CD4-positive, alpha-beta memory T cell (primary cell): ENCODE data around the gene OBI1. TPM values are rescaled to one million over a fixed set of nuclear protein-coding genes. Genes with fewer than 3 reads are reported as not detected.

Experiments
- CTCF ChIA-PET: fragments of 350-600 bp; sonication (Branson Sonifier 250); formaldehyde crosslinking; loops from one replicate; lab custom pipeline; 2021; ENCODE audit warnings: inconsistent platforms; ENCODE audit not compliant: partially characterized antibody; lab: Charles Lee
- POLR2A ChIA-PET: fragments of 350-600 bp; sonication (Branson Sonifier 250); formaldehyde crosslinking; loops from one replicate; lab custom pipeline; 2021; ENCODE audit not compliant: partially characterized antibody; lab: Charles Lee
- DNase-seq, 5 donors: peaks; one replicate each; pipeline versions ENCODE4 v3.0.0 to v3.0.0-alpha.2; 2020 to 2022; ENCODE audit warnings: mixed read lengths in 1 of 5
- H3K27ac ChIP-seq: one replicate; pipeline ENCODE4 v1.7.0; 2013; ENCODE audit warnings: low read depth, low read length
- H3K27me3 ChIP-seq: 2 replicates; pipeline ENCODE4 v1.7.0; 2013; ENCODE audit warnings: mild to moderate bottlenecking, low read length, moderate library complexity; ENCODE audit not compliant: insufficient read depth
- H3K36me3 ChIP-seq: 2 replicates; pipeline ENCODE4 v1.7.0; 2013; ENCODE audit warnings: mild to moderate bottlenecking, low read length, moderate library complexity; ENCODE audit not compliant: insufficient read depth
- H3K4me1 ChIP-seq: 2 replicates; pipeline ENCODE4 v1.7.0; 2013; ENCODE audit warnings: mild to moderate bottlenecking, low read length, moderate library complexity; ENCODE audit not compliant: insufficient read depth
- H3K4me3 ChIP-seq, 2 donors: one replicate each; pipeline ENCODE4 v1.7.0; 2013; ENCODE audit warnings: low read length in 2 of 2, mild to moderate bottlenecking in 1 of 2
- H3K9me3 ChIP-seq, 2 donors: one replicate each; pipeline ENCODE4 v1.7.0; 2013; ENCODE audit warnings: low read length in 2 of 2, control low read depth in 1 of 2; ENCODE audit not compliant: control insufficient read depth in 1 of 2
- H3K27ac Mint-ChIP-seq, 7 donors: one replicate each; pipeline ENCODE4 v1.8.0; 2020 to 2021; ENCODE audit warnings: mixed read lengths in 7 of 7, mild to moderate bottlenecking in 6 of 7, inconsistent platforms in 3 of 7, moderate library complexity in 3 of 7
- H3K27me3 Mint-ChIP-seq, 2 donors: one replicate each; pipeline ENCODE4 v1.8.0; 2020 to 2021; ENCODE audit warnings: mixed read lengths in 2 of 2
- H3K36me3 Mint-ChIP-seq, 2 donors: one replicate each; pipeline ENCODE4 v1.8.0; 2020 to 2021; ENCODE audit warnings: mixed read lengths in 2 of 2, inconsistent platforms in 1 of 2, mild to moderate bottlenecking in 1 of 2
- H3K4me1 Mint-ChIP-seq, 4 donors: one replicate each; pipeline ENCODE4 v1.8.0; 2020 to 2021; ENCODE audit warnings: mixed read lengths in 4 of 4, mild to moderate bottlenecking in 1 of 4
- H3K4me3 Mint-ChIP-seq, 8 donors: one replicate each; pipeline ENCODE4 v1.8.0; 2020 to 2021; ENCODE audit warnings: mixed read lengths in 8 of 8, mild to moderate bottlenecking in 7 of 8, moderate library complexity in 6 of 8, inconsistent platforms in 3 of 8
- H3K9me3 Mint-ChIP-seq, 8 donors: one replicate each; pipeline ENCODE4 v1.8.0; 2020 to 2021; ENCODE audit warnings: mixed read lengths in 8 of 8, mild to moderate bottlenecking in 5 of 8, inconsistent platforms in 3 of 8, moderate library complexity in 1 of 8
- intact Hi-C: fragments of 100-400 bp; cut with micrococcal nuclease; formaldehyde crosslinking; loops from one replicate; pipeline ENCODE4 v1.15.1; 2023
- polyA plus RNA-seq, 2 donors: library from polyadenylated mRNA; unstranded; fragments of 300-500 nt; fragmentation: Illumina TruSeq; gene quantifications; one replicate each; pipeline ENCODE4 v1.2.3, GENCODE V29; 2021
- total RNA-seq, 2 experiments: library from RNA; stranded (reverse); gene quantifications; one replicate each; pipeline ENCODE4 v1.2.3, GENCODE V29; 2021

The OBI1 gene
- total and polyA plus RNA-seq, 4 experiments from 2014 or later: 7.8 to 16.7 (median 14.3) TPM

GRCh38 chr13:78603240-78603957 is 55.6 kb downstream of the OBI1 start, which contains the start of gene POU4F1:
POU4F1 (minus strand) TSS chr13:78603552; CDS start chr13:78603326, 226 bp downstream.
- intact Hi-C loops: no loop called here
- peaks cover 0 to 11% of the 10 kb centered on the region in 2 donors for H3K36me3 Mint-ChIP-seq
- H3K4me1 Mint-ChIP-seq: peaks cover 28 to 68% (median 40%) of the 10 kb centered on the region in 4 donors
- peak within 1 kb of the TSS; percentile 78 to 92 (median 86) for H3K4me3 Mint-ChIP-seq
- no peaks in the 10 kb centered on the region for H3K9me3 ChIP-seq
- peaks cover 47% of the 10 kb centered on the region for H3K4me1 ChIP-seq
- peak within 1 kb of the TSS; percentile 36 to 48 for H3K4me3 ChIP-seq
- H3K27ac ChIP-seq: no peak within 1 kb of the TSS
- peaks cover 0 to 54% (median 15%) of the 10 kb centered on the region in 8 donors for H3K9me3 Mint-ChIP-seq
- CTCF ChIA-PET: interaction anchor here (0.6 to 1.0 kb wide), 2 partner anchors 11 to 20 kb away, joined by 3 read pairs; no protein-coding TSS in a partner anchor
- peak in 4 of 5 donors; percentile 48 to 70 (median 54) for DNase-seq
- peaks cover 77 to 83% of the 10 kb centered on the region in 2 donors for H3K27me3 Mint-ChIP-seq
- peak within 1 kb of the TSS; percentile 23 to 92 (median 82) for H3K27ac Mint-ChIP-seq
- POLR2A ChIA-PET: no interaction called here
- H3K36me3 ChIP-seq: no peaks in the 10 kb centered on the region
- H3K27me3 ChIP-seq: peaks cover 90% of the 10 kb centered on the region

GRCh38 chr13:78602561-78603239 is 56.3 kb downstream of the OBI1 start:
- Histone ChIP-seq H3K4me3 (peak overlapping the region; percentile 36 to 48), H3K36me3 (no peaks in the 10 kb centered on the region), H3K27ac (no peak overlapping the region), H3K27me3 (peaks cover 90% of the 10 kb centered on the region), H3K9me3 (no peaks in the 10 kb centered on the region), H3K4me1 (peaks cover 40% of the 10 kb centered on the region)
- DNase-seq: no peak
- POLR2A ChIA-PET: no interaction called here
- CTCF ChIA-PET: no interaction called here
- H3K4me3 Mint-ChIP-seq: peak overlapping the region; percentile 78 to 92 (median 86)
- H3K27ac Mint-ChIP-seq: peak overlapping the region in 6 of 7 donors; percentile 16 to 92 (median 82)
- H3K27me3 Mint-ChIP-seq: peaks cover 74 to 79% of the 10 kb centered on the region in 2 donors
- intact Hi-C loops: no loop called here
- H3K36me3 Mint-ChIP-seq: peaks cover 0 to 11% of the 10 kb centered on the region in 2 donors
- H3K9me3 Mint-ChIP-seq: peaks cover 0 to 56% (median 15%) of the 10 kb centered on the region in 8 donors
- peaks cover 24 to 61% (median 35%) of the 10 kb centered on the region in 4 donors for H3K4me1 Mint-ChIP-seq

DNA sequence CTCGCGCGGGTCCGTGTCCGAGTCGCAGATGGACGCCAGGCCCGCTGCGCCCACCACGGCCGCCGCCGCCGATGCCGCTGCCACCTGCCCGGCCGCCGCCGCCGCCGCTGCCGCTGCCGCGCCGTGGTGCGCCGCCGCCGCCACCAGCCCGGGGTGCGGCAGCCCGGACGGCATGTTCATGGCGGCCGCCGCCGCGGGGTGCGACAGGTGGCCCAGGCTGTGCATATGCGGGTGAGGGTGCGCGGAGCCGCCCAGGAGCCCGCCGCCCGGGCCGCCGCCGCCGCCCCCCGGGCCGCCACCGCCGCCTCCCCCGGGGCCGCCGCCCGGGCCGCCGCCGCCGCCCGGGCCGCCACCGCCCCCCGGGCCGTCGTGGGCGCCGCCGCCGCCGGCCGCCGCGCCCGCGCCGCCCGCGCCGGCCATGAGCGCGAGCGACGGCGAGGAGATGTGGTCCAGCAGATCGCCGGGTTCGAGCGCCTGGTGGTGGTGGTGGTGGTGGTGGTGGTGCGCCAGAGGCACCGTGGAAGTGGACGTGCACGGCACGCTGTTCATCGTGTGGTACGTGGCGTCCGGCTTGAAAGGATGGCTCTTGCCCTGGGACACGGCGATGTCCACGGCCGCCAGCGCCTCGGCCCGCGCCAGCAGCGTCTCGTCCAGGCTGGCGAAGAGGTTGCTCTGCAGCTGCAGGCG is 56.9 kb downstream of the OBI1 start:
- ChIA-PET CTCF (no interaction called here), POLR2A (no interaction called here)
- H3K4me1 ChIP-seq: peaks cover 33% of the 10 kb centered on the region
- no peaks in the 10 kb centered on the region for H3K36me3 ChIP-seq
- H3K9me3 ChIP-seq: no peaks in the 10 kb centered on the region
- peaks cover 0 to 11% of the 10 kb centered on the region in 2 donors for H3K36me3 Mint-ChIP-seq
- no peak overlapping the region for H3K27ac ChIP-seq
- peak overlapping the region in 1 of 2 donors; percentile 48 for H3K4me3 ChIP-seq
- peaks cover 75 to 79% of the 10 kb centered on the region in 2 donors for H3K27me3 Mint-ChIP-seq
- H3K9me3 Mint-ChIP-seq: peaks cover 0 to 59% (median 22%) of the 10 kb centered on the region in 8 donors
- intact Hi-C loops: loop anchor here (2.0 kb wide), 1 partner anchor 57 kb away; the partner anchor contains the start of gene OBI1
- H3K4me1 Mint-ChIP-seq: peaks cover 23 to 57% (median 31%) of the 10 kb centered on the region in 4 donors
- H3K27ac Mint-ChIP-seq: peak overlapping the region; percentile 16 to 92 (median 82)
- DNase-seq: no peak
- peak overlapping the region; percentile 78 to 92 (median 86) for H3K4me3 Mint-ChIP-seq
- peaks cover 90% of the 10 kb centered on the region for H3K27me3 ChIP-seq

GRCh38 chr13:78601124-78601873 is 57.7 kb downstream of the OBI1 start:
- intact Hi-C loops: loop anchor here (2.0 kb wide), 1 partner anchor 58 kb away; the partner anchor contains the start of gene OBI1
- peaks cover 18 to 52% (median 25%) of the 10 kb centered on the region in 4 donors for H3K4me1 Mint-ChIP-seq

DNA sequence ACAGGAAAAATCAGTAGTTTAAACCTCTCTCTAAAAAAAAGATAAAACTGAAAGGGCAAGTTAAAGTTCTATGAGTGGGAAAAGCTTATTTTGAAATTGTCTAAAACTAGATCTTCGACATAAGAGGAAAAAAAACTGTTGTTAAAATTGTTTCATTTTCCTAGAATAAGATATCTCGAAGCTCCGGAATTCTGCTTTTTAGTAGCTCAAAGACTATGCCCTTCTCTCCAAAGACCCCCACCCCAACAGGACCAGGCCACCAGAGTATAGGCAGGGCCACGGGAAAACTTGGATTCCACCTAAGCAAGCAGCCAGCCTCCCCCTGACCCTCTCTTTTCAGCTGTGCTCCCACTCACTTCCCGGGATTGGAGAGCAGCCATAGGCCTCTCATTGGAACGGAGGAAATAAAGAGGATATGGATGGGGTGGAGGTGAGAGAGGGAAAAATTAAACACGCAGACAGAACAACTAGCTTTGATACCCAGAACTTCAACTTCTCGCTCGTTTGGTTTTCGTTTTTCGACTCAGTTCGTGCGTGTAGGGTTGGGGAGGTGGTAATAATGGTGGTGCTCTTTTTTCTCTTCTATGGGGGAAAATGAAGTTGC is 58.6 kb downstream of the OBI1 start:
- no peak for DNase-seq
- no peaks in the 10 kb centered on the region for H3K9me3 ChIP-seq
- H3K27ac ChIP-seq: no peak overlapping the region
- H3K4me3 ChIP-seq: no peak overlapping the region
- Mint-ChIP-seq H3K36me3 (peaks cover 0 to 11% of the 10 kb centered on the region in 2 donors), H3K4me3 (peak overlapping the region in 7 of 8 donors; percentile 34 to 71 (median 59)), H3K27me3 (peaks cover 68 to 71% of the 10 kb centered on the region in 2 donors), H3K27ac (peak overlapping the region in 2 of 7 donors; percentile 80 to 81), H3K9me3 (peaks cover 0 to 66% (median 26%) of the 10 kb centered on the region in 8 donors), H3K4me1 (peaks cover 16 to 53% (median 24%) of the 10 kb centered on the region in 4 donors)
- no peaks in the 10 kb centered on the region for H3K36me3 ChIP-seq
- peaks cover 87% of the 10 kb centered on the region for H3K27me3 ChIP-seq
- ChIA-PET POLR2A (interaction anchor here (1.2 kb wide), 1 partner anchor 8 kb away, joined by 4 read pairs; no protein-coding TSS in a partner anchor), CTCF (no interaction called here)
- intact Hi-C loops: loop anchor here (2.0 kb wide), 1 partner anchor 58 kb away; the partner anchor contains the start of gene OBI1
- H3K4me1 ChIP-seq: peaks cover 27% of the 10 kb centered on the region

More at GRCh38 chr13:78601124-78601873, 57.7 kb downstream of the OBI1 start:
- Histone ChIP-seq H3K4me1 (peaks cover 30% of the 10 kb centered on the region), H3K27me3 (peaks cover 89% of the 10 kb centered on the region), H3K36me3 (no peaks in the 10 kb centered on the region), H3K4me3 (no peak overlapping the region), H3K27ac (no peak overlapping the region), H3K9me3 (no peaks in the 10 kb centered on the region)
- ChIA-PET POLR2A (no interaction called here), CTCF (no interaction called here)
- H3K27me3 Mint-ChIP-seq: peaks cover 71 to 76% of the 10 kb centered on the region in 2 donors
- H3K36me3 Mint-ChIP-seq: peaks cover 0 to 11% of the 10 kb centered on the region in 2 donors
- H3K9me3 Mint-ChIP-seq: peaks cover 0 to 60% (median 24%) of the 10 kb centered on the region in 8 donors
- peak overlapping the region in 3 of 7 donors; percentile 3 to 81 (median 80) for H3K27ac Mint-ChIP-seq
- DNase-seq: no peak
- peak overlapping the region; percentile 4 to 78 (median 65) for H3K4me3 Mint-ChIP-seq
